Measurements from ENCODE around the gene EPS15.

DNA sequence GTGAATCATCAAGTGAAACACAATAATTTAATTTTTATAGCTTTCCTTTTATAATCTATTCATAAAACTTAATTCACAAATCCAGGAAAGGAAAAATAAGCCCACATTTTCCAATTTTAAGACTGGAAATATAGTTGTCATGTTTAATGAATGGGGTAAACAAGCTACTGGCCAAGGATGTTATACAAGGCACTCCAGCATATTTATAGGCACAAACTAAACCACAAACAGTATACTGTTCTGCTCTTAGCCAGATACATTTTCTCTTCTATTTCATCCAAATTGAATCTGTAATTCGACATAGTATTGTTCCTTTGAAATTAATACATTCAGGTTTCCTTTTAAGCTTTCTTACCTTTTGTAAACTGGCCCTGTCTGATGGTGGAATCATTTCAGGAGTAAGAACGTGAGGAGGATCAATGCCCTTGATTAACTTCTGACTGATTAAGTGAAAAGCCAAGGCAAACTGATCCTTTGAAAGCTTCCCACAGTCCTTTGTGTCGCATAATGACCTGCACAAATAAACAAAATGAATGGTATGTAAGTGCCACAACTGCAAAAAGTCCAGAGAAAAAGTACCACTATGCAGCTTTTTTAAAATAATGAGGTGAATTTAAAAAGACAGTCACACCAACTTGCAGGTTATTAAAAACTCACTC, 74.4 kb downstream of the EPS15 start:
- TF ChIP-seq, protein P1, sequence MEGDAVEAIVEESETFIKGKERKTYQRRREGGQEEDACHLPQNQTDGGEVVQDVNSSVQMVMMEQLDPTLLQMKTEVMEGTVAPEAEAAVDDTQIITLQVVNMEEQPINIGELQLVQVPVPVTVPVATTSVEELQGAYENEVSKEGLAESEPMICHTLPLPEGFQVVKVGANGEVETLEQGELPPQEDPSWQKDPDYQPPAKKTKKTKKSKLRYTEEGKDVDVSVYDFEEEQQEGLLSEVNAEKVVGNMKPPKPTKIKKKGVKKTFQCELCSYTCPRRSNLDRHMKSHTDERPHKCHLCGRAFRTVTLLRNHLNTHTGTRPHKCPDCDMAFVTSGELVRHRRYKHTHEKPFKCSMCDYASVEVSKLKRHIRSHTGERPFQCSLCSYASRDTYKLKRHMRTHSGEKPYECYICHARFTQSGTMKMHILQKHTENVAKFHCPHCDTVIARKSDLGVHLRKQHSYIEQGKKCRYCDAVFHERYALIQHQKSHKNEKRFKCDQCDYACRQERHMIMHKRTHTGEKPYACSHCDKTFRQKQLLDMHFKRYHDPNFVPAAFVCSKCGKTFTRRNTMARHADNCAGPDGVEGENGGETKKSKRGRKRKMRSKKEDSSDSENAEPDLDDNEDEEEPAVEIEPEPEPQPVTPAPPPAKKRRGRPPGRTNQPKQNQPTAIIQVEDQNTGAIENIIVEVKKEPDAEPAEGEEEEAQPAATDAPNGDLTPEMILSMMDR (IDR thresholded peaks at IDR 0.05; ENCODE audit: low read length), result no peak
- TF ChIP-seq EZH2 (optimal IDR thresholded peaks at IDR 0.05; ENCODE audit: low read depth, low read length) (no peak), EZH2phosphoT487 (IDR thresholded peaks at IDR 0.05; ENCODE audit: low read length) (no peak)

All from MM.1S (cell line).